ENCODE results near the gene AKR1E2. TPM values are rescaled to one million over a fixed set of nuclear protein-coding genes. Genes with fewer than 3 reads are reported as not detected.

The AKR1E2 gene
- total RNA-seq, 6 donors from 2014 or later, result 3.3 to 18.8 (median 7.9) TPM

DNA sequence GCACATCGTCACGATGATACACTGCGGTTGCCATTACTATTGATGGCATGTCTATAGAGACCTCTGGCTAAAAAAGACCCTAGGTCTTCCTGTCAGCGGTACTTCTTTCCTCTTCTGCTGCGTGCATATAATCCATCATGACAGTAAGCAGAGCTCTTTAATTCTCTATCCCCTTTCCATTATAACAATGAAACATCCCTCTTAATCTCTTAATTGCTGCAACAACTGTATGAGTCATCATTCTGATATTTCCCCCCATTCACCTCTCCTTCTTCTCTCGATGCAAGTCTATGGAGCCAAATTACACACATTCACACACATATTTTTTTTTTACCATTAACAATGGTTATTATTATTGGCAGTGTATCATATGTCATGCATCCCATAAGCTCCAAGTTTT, 45.2 kb upstream of the AKR1E2 start:
- no peak overlapping the region for H3K27ac ChIP-seq
- peaks cover 0 to 4% (median 0%) of the 10 kb centered on the region in 4 donors for H3K4me1 ChIP-seq
- H3K36me3 ChIP-seq, result no peaks in the 10 kb centered on the region
- no peak for DNase-seq
- ATAC-seq (ENCODE audit: low FRiP score in 2 of 2), result no peak
- no peak for TF ChIP-seq EP300 (IDR thresholded peaks at IDR 0.05)
- TF ChIP-seq POLR2A (IDR thresholded peaks at IDR 0.05), result no peak
- TF ChIP-seq, protein P1, sequence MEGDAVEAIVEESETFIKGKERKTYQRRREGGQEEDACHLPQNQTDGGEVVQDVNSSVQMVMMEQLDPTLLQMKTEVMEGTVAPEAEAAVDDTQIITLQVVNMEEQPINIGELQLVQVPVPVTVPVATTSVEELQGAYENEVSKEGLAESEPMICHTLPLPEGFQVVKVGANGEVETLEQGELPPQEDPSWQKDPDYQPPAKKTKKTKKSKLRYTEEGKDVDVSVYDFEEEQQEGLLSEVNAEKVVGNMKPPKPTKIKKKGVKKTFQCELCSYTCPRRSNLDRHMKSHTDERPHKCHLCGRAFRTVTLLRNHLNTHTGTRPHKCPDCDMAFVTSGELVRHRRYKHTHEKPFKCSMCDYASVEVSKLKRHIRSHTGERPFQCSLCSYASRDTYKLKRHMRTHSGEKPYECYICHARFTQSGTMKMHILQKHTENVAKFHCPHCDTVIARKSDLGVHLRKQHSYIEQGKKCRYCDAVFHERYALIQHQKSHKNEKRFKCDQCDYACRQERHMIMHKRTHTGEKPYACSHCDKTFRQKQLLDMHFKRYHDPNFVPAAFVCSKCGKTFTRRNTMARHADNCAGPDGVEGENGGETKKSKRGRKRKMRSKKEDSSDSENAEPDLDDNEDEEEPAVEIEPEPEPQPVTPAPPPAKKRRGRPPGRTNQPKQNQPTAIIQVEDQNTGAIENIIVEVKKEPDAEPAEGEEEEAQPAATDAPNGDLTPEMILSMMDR (IDR thresholded peaks at IDR 0.05), result no peak
- no peak for TF ChIP-seq POLR2AphosphoS5 (IDR thresholded peaks at IDR 0.05)
- H3K9me3 ChIP-seq, result no peaks in the 10 kb centered on the region
- H3K27me3 ChIP-seq, result no peaks in the 10 kb centered on the region
- WGBS, 2 donors, result 46 to 68% methylated on average over 6 of the region's 6 CpGs
- H3K4me3 ChIP-seq, result no peak overlapping the region

DNA sequence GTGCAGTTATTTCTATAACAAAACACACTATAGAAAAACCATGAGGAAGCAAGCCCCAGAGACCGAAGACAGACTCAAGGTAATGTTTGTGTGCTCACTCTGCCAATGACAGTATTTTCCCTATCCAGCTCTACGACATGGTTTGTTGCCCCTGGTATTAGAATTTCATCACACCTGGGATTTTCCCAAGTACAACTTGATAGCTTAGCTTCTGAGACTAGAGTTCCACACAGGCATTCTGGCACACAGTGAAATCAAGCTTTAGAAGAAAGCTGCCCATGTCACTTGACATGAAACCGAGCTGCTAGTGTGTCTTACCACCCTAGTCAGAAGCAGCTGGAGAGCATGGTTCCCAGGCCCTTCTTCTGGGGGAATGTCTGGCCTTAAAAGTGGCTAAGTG, 44.1 kb upstream of the AKR1E2 start:
- DNase-seq, result no peak

DNA sequence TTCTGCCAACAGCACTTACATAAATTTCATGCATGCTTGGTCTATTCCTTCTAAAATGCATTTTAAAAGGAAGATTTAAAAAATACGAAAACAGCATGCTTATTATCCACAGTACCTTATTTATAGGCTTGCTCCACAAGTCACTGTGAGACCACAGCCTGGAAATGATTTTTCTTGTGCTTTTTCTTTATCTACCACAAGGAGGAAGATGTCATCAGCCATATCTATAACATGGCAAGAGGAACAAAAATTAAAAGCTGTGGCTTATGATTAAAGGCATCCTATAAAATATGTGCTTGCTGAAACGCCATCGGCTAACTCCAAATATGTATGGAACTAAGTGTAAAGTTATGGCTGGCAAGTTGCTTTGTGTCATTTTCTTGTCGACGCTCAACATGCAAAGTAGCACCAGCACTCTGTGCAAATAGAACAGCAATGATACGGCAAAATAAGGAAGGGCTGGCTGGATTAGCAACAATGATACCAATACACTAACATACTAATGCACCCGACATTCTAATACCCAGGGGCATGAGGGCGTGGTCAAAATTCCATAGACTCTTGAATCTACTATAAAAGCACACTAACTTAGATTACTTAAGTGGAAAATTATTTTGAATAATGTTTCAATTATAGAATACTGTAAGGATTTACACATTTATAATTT, 41.2 kb upstream of the AKR1E2 start:
- TF ChIP-seq, protein P1 (IDR thresholded peaks at IDR 0.05), result no peak
- no peak for TF ChIP-seq POLR2A (IDR thresholded peaks at IDR 0.05)
- H3K27ac ChIP-seq, result no peak overlapping the region
- H3K27me3 ChIP-seq, result no peaks in the 10 kb centered on the region
- 62 to 66% methylated on average over 8 of the region's 8 CpGs for WGBS, 2 donors
- H3K4me3 ChIP-seq, result no peak overlapping the region
- no peaks in the 10 kb centered on the region for H3K9me3 ChIP-seq
- DNase-seq (no peak), ATAC-seq (ENCODE audit: low FRiP score in 2 of 2) (no peak)
- H3K36me3 ChIP-seq, result no peaks in the 10 kb centered on the region
- H3K4me1 ChIP-seq, result peaks cover 0 to 4% (median 0%) of the 10 kb centered on the region in 4 donors

More for the DNA sequence above, 44.1 kb upstream of the AKR1E2 start:
- WGBS, 2 donors, result 52 to 61% methylated on average over 3 of the region's 3 CpGs
- ATAC-seq (ENCODE audit: low FRiP score in 2 of 2), result no peak
- Histone ChIP-seq H3K9me3 (no peaks in the 10 kb centered on the region), H3K4me3 (no peak overlapping the region), H3K27ac (no peak overlapping the region), H3K4me1 (peaks cover 0 to 4% (median 0%) of the 10 kb centered on the region in 4 donors), H3K36me3 (no peaks in the 10 kb centered on the region), H3K27me3 (no peaks in the 10 kb centered on the region)
- TF ChIP-seq POLR2AphosphoS5 (IDR thresholded peaks at IDR 0.05) (no peak), EP300 (IDR thresholded peaks at IDR 0.05) (no peak), POLR2A (IDR thresholded peaks at IDR 0.05) (no peak)
- TF ChIP-seq, protein P1 (IDR thresholded peaks at IDR 0.05), result no peak

DNA sequence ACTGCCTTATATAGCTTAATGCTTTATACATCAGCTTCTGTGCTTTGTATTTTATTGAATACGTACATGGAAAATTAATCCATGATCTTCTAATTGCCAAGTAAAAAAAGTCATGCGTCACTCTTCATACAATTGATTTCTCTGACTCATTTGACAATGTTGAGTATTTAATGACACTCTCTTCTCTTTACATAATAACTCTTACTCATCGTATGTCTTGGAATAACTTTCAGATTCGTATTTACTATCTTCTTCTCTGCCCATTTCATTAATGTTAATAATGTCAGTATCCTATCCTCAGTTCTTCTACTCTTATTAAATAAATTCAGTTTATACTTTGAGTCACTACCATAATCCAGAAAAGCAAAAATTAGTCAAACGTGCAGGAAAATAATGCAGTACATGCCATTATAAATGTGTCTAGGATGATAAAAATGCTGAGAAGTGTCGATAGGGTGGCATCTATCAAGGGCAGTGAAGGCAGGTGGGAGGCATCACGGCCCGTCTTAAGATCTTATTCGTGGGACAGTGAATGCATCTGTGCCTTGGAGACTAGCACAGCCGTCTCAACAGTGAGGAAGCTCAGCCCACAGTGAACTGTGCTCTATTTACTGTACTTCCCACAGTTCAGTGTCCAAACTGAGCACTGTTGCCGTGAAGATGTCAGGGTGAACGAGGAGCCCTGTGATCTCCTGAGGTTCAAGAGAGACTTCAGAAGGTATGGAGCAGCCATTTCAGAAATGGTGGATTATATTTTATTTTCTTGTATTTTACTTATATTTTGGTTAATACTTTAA, 39.8 kb upstream of the AKR1E2 start:
- no peaks in the 10 kb centered on the region for H3K27me3 ChIP-seq
- no peaks in the 10 kb centered on the region for H3K4me1 ChIP-seq
- no peak overlapping the region for H3K4me3 ChIP-seq
- H3K27ac ChIP-seq, result no peak overlapping the region
- ATAC-seq (ENCODE audit: low FRiP score in 2 of 2) (no peak), DNase-seq (no peak)
- no peaks in the 10 kb centered on the region for H3K9me3 ChIP-seq
- 76 to 81% methylated on average over 12 of the region's 12 CpGs for WGBS, 2 donors
- no peaks in the 10 kb centered on the region for H3K36me3 ChIP-seq
- no peak for TF ChIP-seq POLR2AphosphoS5 (IDR thresholded peaks at IDR 0.05)
- TF ChIP-seq, protein P1 (IDR thresholded peaks at IDR 0.05), result no peak
- TF ChIP-seq EP300 (IDR thresholded peaks at IDR 0.05), result no peak
- no peak for TF ChIP-seq POLR2A (IDR thresholded peaks at IDR 0.05)

All from upper lobe of left lung (tissue), 6 donors.